Muscle of leg (tissue), 11 donors: Measurements from ENCODE around the gene SPSB3. TPM values are rescaled to one million over a fixed set of nuclear protein-coding genes. Genes with fewer than 3 reads are reported as not detected.

Source experiments
- DNase-seq: peaks from one replicate; pipeline ENCODE4 v3.0.0; 2013
- H3K27ac ChIP-seq: one replicate; pipeline ENCODE4 v1.5.1; 2013; ENCODE audit warnings: mild to moderate bottlenecking, low read length, control low read depth
- H3K27me3 ChIP-seq: one replicate; pipeline ENCODE4 v1.6.1; 2013; ENCODE audit warnings: low read length; ENCODE audit not compliant: control insufficient read depth, insufficient read depth
- H3K36me3 ChIP-seq: one replicate; pipeline ENCODE4 v1.6.1; 2013; ENCODE audit warnings: low read length; ENCODE audit not compliant: control insufficient read depth, insufficient read depth
- H3K4me1 ChIP-seq: one replicate; pipeline ENCODE4 v1.6.1; 2013; ENCODE audit warnings: low read length; ENCODE audit not compliant: control insufficient read depth, insufficient read depth
- H3K4me3 ChIP-seq: one replicate; pipeline ENCODE4 v1.5.1; 2013; ENCODE audit warnings: low read length, control low read depth
- H3K9me3 ChIP-seq: replicated peaks from 2 replicates; pipeline ENCODE4 v1.6.1; 2013; ENCODE audit warnings: low read depth, low read length; ENCODE audit not compliant: control insufficient read depth
- WGBS: methylation state at CpG from one replicate; pipeline ENCODE4 v1.1.5; 2013; ENCODE audit warnings: missing lambda C conversion rate; ENCODE audit not compliant: insufficient coverage; 5-methylcytosine and 5-hydroxymethylcytosine counted together
- polyA plus RNA-seq, 8 donors: library from polyadenylated mRNA; unstranded; fragments of 120-200 nt; gene quantifications; one replicate each; pipeline versions ENCODE4 v1.2.1 to v1.2.3, GENCODE V29; 2013; ENCODE audit warnings: inconsistent platforms in 1 of 8, low replicate concordance in 1 of 8; ENCODE audit not compliant: insufficient read length in 8 of 8, insufficient read depth in 1 of 8
- total RNA-seq: library from RNA; stranded (reverse); fragments of 120-200 nt; gene quantifications from one replicate; pipeline ENCODE4 v1.2.4, GENCODE V29; 2013

The SPSB3 gene
- total and polyA plus RNA-seq, 9 donors, result 21.0 to 35.1 (median 24.7) TPM

DNA sequence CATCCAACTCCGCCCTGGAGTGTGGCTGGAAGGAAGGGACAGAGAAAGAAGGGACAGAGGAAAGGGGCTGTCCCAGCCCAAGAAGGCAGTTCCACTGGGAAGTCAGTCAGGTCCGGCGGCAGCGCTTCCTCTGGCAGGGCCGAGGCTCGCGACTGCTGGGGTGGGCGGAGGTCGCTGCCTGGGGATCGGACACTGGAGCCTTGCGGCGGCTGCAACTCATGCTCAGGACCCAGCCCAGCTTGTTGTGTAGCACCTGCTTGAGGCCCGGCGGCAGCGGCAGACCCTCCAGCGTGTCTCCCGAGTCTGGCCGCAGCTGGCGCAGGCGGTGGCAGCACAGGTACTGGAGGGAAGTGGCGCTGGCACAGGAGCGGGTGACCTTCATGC, 5.4 kb downstream of the SPSB3 start:
- H3K9me3 ChIP-seq, result no peaks in the 10 kb centered on the region
- peaks cover 31% of the 10 kb centered on the region for H3K4me1 ChIP-seq
- no peak overlapping the region for H3K27ac ChIP-seq
- 75% methylated on average over 22 of the region's 22 CpGs for WGBS
- H3K36me3 ChIP-seq, result peaks cover 61% of the 10 kb centered on the region
- no peak overlapping the region for H3K4me3 ChIP-seq
- H3K27me3 ChIP-seq, result no peaks in the 10 kb centered on the region
- no peak for DNase-seq

DNA sequence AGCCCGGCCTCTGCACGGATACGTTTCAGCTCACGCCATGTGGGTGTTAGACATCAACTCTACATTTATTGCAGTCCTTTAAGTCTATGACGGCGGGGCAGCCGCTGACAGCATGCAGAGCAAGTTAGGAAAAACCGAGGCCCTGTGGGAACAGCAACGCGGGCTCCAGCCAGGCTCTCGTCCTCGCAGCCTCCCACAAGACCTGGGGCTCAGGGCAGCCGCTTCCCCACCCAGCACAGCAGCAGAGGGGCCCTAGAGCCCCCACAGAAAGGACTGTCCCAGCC, 5.8 kb downstream of the SPSB3 start:
- WGBS, result 77% methylated on average over 7 of the region's 13 CpGs
- no peak overlapping the region for H3K27ac ChIP-seq
- H3K9me3 ChIP-seq, result no peaks in the 10 kb centered on the region
- H3K27me3 ChIP-seq, result no peaks in the 10 kb centered on the region
- no peak for DNase-seq
- H3K36me3 ChIP-seq, result peaks cover 61% of the 10 kb centered on the region
- H3K4me3 ChIP-seq, result no peak overlapping the region
- peaks cover 32% of the 10 kb centered on the region for H3K4me1 ChIP-seq

DNA sequence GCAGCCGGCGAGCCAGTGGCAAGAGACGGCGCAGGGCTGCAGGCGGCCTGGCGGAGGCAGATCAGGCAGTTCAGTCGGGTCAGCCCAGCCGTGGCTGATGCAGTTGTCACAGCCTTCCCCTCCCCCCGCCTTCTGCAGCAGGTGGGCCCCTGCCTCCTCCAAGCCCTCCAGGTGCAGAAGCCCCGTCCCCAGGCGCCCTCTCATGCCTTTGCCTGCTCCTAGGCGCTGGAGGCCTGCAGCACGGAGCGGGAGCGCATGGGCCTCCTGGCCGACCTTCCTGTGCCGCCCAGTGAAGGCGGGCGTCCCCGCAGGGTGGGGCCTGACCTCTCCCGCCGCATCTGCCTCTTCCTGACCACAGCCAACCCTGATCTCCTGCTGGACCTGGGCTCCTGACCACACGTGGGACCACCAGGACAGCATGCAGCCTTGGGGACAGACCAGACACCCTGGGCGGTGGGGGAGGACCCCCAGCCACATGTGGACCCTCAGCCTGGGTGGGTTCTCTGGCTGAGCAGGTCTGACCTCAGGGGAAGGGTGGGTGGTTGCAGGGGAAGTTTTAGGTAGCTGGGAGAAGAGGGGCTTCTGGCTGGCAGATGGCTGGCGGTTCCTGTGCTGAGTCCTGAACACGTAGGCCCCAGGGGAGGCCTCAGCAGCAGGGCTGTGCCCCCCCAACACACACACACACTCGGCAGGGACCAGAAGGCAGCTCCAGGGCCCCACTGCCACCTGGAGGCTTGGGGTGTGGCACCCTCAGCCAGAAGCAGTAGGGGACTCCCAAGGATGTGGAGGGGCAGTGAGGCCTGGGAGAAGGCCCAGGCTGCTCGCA, 6.3 kb downstream of the SPSB3 start:
- no peak for DNase-seq
- peaks cover 26% of the 10 kb centered on the region for H3K4me1 ChIP-seq
- H3K4me3 ChIP-seq, result no peak overlapping the region
- H3K27ac ChIP-seq, result no peak overlapping the region
- H3K27me3 ChIP-seq, result no peaks in the 10 kb centered on the region
- peaks cover 61% of the 10 kb centered on the region for H3K36me3 ChIP-seq
- WGBS, result 81% methylated on average over 24 of the region's 28 CpGs
- no peaks in the 10 kb centered on the region for H3K9me3 ChIP-seq

DNA sequence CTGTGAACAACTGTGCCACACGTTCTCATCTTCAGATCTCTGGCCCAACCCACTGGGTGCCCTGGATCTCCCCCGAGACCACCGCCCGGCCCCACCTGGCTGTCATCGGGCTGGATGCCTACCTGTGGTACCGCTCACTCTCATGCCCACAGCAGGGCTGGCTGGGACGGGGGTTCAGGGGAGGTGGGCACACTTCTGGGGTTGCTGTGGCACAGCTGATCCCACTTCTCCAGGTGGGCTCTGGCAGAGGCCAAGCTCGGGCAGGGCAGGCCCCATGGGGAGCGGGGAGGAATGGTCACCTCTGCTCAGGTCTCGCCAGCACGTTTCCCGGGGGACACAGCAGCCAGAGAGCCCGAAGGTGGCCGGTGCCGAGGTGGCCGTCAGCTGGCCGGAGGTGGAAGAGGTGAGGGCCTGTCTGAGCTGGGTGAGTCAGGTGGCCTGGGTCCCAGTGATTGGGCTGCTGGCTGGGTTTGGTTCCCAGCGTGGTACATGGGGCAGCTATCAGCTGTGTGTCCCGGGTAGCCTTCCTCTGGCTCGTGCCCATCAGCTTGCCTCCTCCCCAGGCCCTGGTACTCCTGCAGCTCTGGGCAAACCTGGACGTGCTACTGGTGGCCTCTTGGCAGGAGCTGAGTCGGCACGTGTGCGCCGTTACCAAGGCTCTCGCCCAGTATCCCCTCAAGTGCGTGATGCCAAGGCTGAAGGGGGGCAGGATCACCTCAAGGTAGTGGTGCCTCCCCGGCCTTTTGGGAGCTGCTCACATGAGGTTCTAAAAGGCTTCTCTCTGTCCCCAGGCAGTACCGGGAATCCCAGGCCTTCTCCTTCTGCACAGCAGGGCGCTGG, 7.1 kb downstream of the SPSB3 start:
- no peak for DNase-seq
- peaks cover 31% of the 10 kb centered on the region for H3K4me1 ChIP-seq
- WGBS, result 89% methylated on average over 30 of the region's 30 CpGs
- no peaks in the 10 kb centered on the region for H3K27me3 ChIP-seq
- no peak overlapping the region for H3K27ac ChIP-seq
- H3K9me3 ChIP-seq, result no peaks in the 10 kb centered on the region
- no peak overlapping the region for H3K4me3 ChIP-seq
- peaks cover 55% of the 10 kb centered on the region for H3K36me3 ChIP-seq

GRCh38 chr16:1774448-1774780, 8.0 kb downstream of the SPSB3 start:
- no peak for DNase-seq
- WGBS, result 90% methylated on average over 7 of the region's 7 CpGs
- peaks cover 37% of the 10 kb centered on the region for H3K4me1 ChIP-seq
- peaks cover 55% of the 10 kb centered on the region for H3K36me3 ChIP-seq
- no peaks in the 10 kb centered on the region for H3K27me3 ChIP-seq
- peak overlapping the region; percentile 74 for H3K4me3 ChIP-seq
- H3K9me3 ChIP-seq, result no peaks in the 10 kb centered on the region
- H3K27ac ChIP-seq, result no peak overlapping the region

- Histone ChIP-seq H3K4me1 (peaks cover 37% of the 10 kb centered on the region), H3K27ac (peak overlapping the region; percentile 47), H3K9me3 (no peaks in the 10 kb centered on the region), H3K27me3 (no peaks in the 10 kb centered on the region), H3K4me3 (peak overlapping the region; percentile 74), H3K36me3 (peaks cover 55% of the 10 kb centered on the region)
- DNase-seq, result peak; percentile 56
- 13% methylated on average over 45 of the region's 45 CpGs for WGBS
Observed at GRCh38 chr16:1773703-1774447, 8.5 kb downstream of the SPSB3 start.

DNA sequence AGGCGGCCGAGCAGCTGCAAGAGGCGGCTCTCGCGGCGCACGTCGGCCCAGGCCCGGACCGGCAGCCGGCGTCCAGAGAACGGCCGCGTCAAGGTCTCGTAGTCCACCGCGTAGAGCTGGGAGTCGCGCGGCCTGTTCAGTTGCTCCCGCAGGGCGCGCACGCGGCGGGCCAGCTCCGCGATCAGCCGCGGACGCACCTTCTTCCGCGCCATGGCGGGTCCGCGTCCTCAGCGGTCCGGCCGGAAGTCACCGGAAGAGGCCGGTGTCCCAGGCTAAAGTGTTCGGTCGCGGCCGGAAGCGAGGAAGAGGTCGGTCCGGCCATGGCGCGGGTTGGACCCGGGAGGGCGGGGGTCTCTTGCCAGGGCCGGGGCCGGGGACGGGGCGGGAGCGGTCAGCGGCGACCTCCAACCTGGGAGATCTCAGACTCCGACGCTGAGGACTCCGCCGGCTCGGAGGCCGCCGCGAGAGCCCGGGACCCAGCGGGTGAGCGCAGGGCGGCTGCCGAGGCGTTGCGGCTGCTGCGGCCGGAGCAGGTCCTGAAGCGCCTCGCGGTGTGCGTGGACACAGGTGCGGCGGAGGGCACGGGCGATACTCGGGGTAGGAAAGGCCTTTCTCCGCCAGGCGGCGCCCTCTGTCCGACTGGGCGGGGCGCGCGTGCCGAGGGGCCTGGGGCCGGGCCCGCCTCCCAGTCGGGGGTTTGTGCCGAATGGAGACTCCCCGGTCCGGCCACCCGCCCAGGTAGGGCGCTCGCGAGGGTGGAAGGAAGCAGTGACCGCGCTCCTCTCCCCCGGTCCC, 9.3 kb downstream of the SPSB3 start, which contains the start of gene MRPS34:
TSS of gene MRPS34 (minus strand) at position 227 of the 795 bp plus-strand sequence. CDS start at position 212, 15 bp downstream.
- under 1% methylated on average over 108 of the region's 108 CpGs for WGBS

GRCh38 chr16:1772362-1772907, 9.9 kb downstream of the SPSB3 start, which contains the start of gene EME2:
Gene EME2, plus strand, starts transcription at chr16:1772810. Its CDS starts 418 bp downstream, at chr16:1773228.
- DNase-seq, result no peak
- H3K9me3 ChIP-seq, result no peaks in the 10 kb centered on the region
- peak within 1 kb of the TSS; percentile 74 for H3K4me3 ChIP-seq
- H3K27ac ChIP-seq, result peak within 1 kb of the TSS; percentile 47
- peaks cover 56% of the 10 kb centered on the region for H3K36me3 ChIP-seq
- WGBS, result under 1% methylated on average over 53 of the region's 53 CpGs
- H3K27me3 ChIP-seq, result no peaks in the 10 kb centered on the region
- H3K4me1 ChIP-seq, result peaks cover 34% of the 10 kb centered on the region

More for the DNA sequence above, 9.3 kb downstream of the SPSB3 start, which contains the start of gene MRPS34:
- Histone ChIP-seq H3K4me3 (peak within 1 kb of the TSS; percentile 74), H3K27me3 (no peaks in the 10 kb centered on the region), H3K9me3 (no peaks in the 10 kb centered on the region), H3K36me3 (peaks cover 55% of the 10 kb centered on the region), H3K27ac (peak within 1 kb of the TSS; percentile 47), H3K4me1 (peaks cover 37% of the 10 kb centered on the region)
- DNase-seq, result peak; percentile 93

GRCh38 chr16:1771864-1772361, 10.5 kb downstream of the SPSB3 start:
- no peak for DNase-seq
- no peak overlapping the region for H3K27ac ChIP-seq

More at GRCh38 chr16:1771864-1772361, 10.5 kb downstream of the SPSB3 start:
- Histone ChIP-seq H3K4me1 (peaks cover 34% of the 10 kb centered on the region), H3K4me3 (peak overlapping the region; percentile 74), H3K9me3 (no peaks in the 10 kb centered on the region), H3K27me3 (no peaks in the 10 kb centered on the region), H3K36me3 (peaks cover 56% of the 10 kb centered on the region)
- 6% methylated on average over 17 of the region's 22 CpGs for WGBS
